ENCODE results near the gene TRIO. TPM values are rescaled to one million over a fixed set of nuclear protein-coding genes. Genes with fewer than 3 reads are reported as not detected.

TRIO gene
- total and polyA plus RNA-seq, 2 donors (not counting 3 experiments of a cell fraction or from before 2014, with no cell fraction given) = 82.9 to 248 TPM

DNA sequence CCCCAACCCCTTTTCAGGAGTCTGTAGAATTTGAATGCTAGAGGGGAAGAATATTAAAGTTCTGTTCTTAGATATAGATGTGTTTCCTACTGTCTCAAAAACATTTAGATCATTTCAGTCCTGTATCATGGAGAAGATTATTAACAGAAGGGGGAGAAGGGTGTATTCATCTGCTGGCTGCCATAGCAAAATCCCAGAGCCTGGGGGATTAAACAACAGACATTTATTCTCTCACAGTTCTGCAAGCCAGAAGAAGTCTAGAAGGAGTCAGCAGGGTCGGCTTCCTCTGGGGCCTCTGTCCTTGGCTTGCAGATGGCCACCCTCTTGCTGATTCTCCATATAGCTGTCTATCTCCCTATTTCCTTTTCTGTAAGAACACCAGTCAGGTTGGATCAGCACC is 288.4 kb downstream of the TRIO start:
- no peak overlapping the region for H3K4me2 ChIP-seq (ENCODE audit: insufficient read depth, low read length)
- peaks cover 9% of the 10 kb centered on the region for H3K4me1 ChIP-seq (ENCODE audit: control insufficient read depth, extremely low read depth, insufficient read depth, low read length)
- H3K27me3 ChIP-seq (ENCODE audit: control insufficient read depth in 2 of 2, insufficient read depth in 2 of 2, low read length in 2 of 2) = no peaks in the 10 kb centered on the region
- no peak overlapping the region for H3K27ac ChIP-seq (ENCODE audit: insufficient read depth, low read depth, low read length)
- BruUV-seq (replicated peaks) = no TSS peak
- H3K9me1 ChIP-seq (replicated peaks; ENCODE audit: control insufficient read depth, extremely low read depth, insufficient read depth, low read length) = no peaks in the 10 kb centered on the region
- no peak overlapping the region for H3K9ac ChIP-seq (replicated peaks; ENCODE audit: extremely low read depth, insufficient read depth, low read length)
- ChIA-PET CTCF (no interaction called here), POLR2A (no interaction called here)
- H3K79me2 ChIP-seq (ENCODE audit: control insufficient read depth, insufficient read depth, low read length) = peaks cover 34% of the 10 kb centered on the region
- TF ChIP-seq FOS (IDR thresholded peaks at IDR 0.05; ENCODE audit: borderline replicate concordance, insufficient read depth, low read length) (no peak), MYC (IDR thresholded peaks at IDR 0.05; ENCODE audit: low read depth, low read length) (no peak), EZH2 (IDR thresholded peaks at IDR 0.05; ENCODE audit: borderline replicate concordance, low read depth, low read length, severe bottlenecking) (no peak), POLR2AphosphoS5 (IDR thresholded peaks at IDR 0.05; ENCODE audit: insufficient read depth, low read depth, low read length) (no peak), POLR2A (IDR thresholded peaks at IDR 0.05; ENCODE audit: low read depth, low read length) (no peak)
- TF ChIP-seq, protein P1, sequence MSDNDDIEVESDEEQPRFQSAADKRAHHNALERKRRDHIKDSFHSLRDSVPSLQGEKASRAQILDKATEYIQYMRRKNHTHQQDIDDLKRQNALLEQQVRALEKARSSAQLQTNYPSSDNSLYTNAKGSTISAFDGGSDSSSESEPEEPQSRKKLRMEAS (IDR thresholded peaks at IDR 0.05; ENCODE audit: insufficient read depth, insufficient read length) = no peak
- TF ChIP-seq, protein P2, sequence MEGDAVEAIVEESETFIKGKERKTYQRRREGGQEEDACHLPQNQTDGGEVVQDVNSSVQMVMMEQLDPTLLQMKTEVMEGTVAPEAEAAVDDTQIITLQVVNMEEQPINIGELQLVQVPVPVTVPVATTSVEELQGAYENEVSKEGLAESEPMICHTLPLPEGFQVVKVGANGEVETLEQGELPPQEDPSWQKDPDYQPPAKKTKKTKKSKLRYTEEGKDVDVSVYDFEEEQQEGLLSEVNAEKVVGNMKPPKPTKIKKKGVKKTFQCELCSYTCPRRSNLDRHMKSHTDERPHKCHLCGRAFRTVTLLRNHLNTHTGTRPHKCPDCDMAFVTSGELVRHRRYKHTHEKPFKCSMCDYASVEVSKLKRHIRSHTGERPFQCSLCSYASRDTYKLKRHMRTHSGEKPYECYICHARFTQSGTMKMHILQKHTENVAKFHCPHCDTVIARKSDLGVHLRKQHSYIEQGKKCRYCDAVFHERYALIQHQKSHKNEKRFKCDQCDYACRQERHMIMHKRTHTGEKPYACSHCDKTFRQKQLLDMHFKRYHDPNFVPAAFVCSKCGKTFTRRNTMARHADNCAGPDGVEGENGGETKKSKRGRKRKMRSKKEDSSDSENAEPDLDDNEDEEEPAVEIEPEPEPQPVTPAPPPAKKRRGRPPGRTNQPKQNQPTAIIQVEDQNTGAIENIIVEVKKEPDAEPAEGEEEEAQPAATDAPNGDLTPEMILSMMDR (IDR thresholded peaks at IDR 0.05; ENCODE audit: extremely low read depth in 1 of 2, insufficient read depth in 1 of 2, low read depth in 1 of 2, low read length in 2 of 2) = no peak
- no peak overlapping the region for H2AFZ ChIP-seq (ENCODE audit: low read depth, low read length)
- dilution Hi-C loops (cut with MboI; ENCODE audit: extremely low pct_ligation_motif_present, low sequenced_read_pairs) (no loop called here), intact Hi-C loops (cut with micrococcal nuclease) (no loop called here)
- no peaks in the 10 kb centered on the region for H4K20me1 ChIP-seq (replicated peaks; ENCODE audit: control insufficient read depth, extremely low read depth, insufficient read depth, low read length)
- H3K36me3 ChIP-seq (ENCODE audit: control insufficient read depth in 2 of 2, extremely low read depth in 1 of 2, insufficient read depth in 2 of 2, low read length in 2 of 2) = peaks cover 0 to 2% of the 10 kb centered on the region in 2 experiments
- H3K4me3 ChIP-seq (replicated peaks in 1 of 3; ENCODE audit: insufficient read depth in 1 of 3, low read depth in 1 of 3, low read length in 3 of 3) = no peak overlapping the region
- no peak for DNase-seq (ENCODE audit: low read depth, low spot score)
- no peaks in the 10 kb centered on the region for H3K9me3 ChIP-seq (replicated peaks; ENCODE audit: control insufficient read depth, insufficient read depth, low read length)
- no peak for FAIRE-seq
